GM12878 (cell line): ENCODE measurements around the gene LDHA. TPM values are rescaled to one million over a fixed set of nuclear protein-coding genes. Genes with fewer than 3 reads are reported as not detected.

Source experiments
- CBFB ChIP-seq: IDR thresholded peaks from 2 replicates; pipeline ENCODE4 v1.6.1; 2016; ENCODE audit warnings: antibody characterized with exemption, low read depth
- CBX5 ChIP-seq: sonication (generic); IDR thresholded peaks from 2 replicates; pipeline ENCODE4 v1.6.1; 2016; ENCODE audit warnings: low read depth, moderate library complexity, mild to moderate bottlenecking, inconsistent platforms
- CEBPB ChIP-seq, 2 experiments: fragments of 150-350 bp in 1 of 2; IDR thresholded peaks; 2 replicates each; pipeline ENCODE4 v1.6.1; 2012 to 2014; ENCODE audit warnings: low read depth in 2 of 2, low read length in 2 of 2, borderline replicate concordance in 1 of 2, inconsistent platforms in 1 of 2
- E2F4 ChIP-seq: IDR thresholded peaks from 2 replicates; pipeline ENCODE4 v1.6.1; 2012; ENCODE audit warnings: low read depth, low read length, improper control_type of control experiment
- ESRRA ChIP-seq: IDR thresholded peaks from 2 replicates; pipeline ENCODE4 v1.6.1; 2012; ENCODE audit warnings: mild to moderate bottlenecking, low read length, improper control_type of control experiment
- EZH2 ChIP-seq: IDR thresholded peaks from 2 replicates; pipeline ENCODE4 v1.6.1; 2012; ENCODE audit warnings: low read depth, mild to moderate bottlenecking, control low read depth, inconsistent platforms, low read length, borderline replicate concordance; ENCODE audit not compliant: control insufficient read depth
- HDGF ChIP-seq: fragments of 450-650 bp; IDR thresholded peaks from 2 replicates; pipeline ENCODE4 v1.6.1; 2016; ENCODE audit warnings: antibody characterized with exemption
- IKZF2 ChIP-seq, 2 experiments: fragments of 450-650 bp; IDR thresholded peaks; 2 replicates each; pipeline ENCODE4 v1.6.1; 2017; ENCODE audit warnings: mild to moderate bottlenecking in 2 of 2, moderate library complexity in 2 of 2
- IRF3 ChIP-seq: fragments of 450-650 bp; IDR thresholded peaks from 2 replicates; pipeline ENCODE4 v1.6.1; 2014; ENCODE audit warnings: mild to moderate bottlenecking
- NFYA ChIP-seq: IDR thresholded peaks from 2 replicates; pipeline ENCODE4 v1.6.1; 2011; ENCODE audit warnings: low read depth, mild to moderate bottlenecking, low read length, improper control_type of control experiment, borderline replicate concordance
- NFYB ChIP-seq: IDR thresholded peaks from 2 replicates; pipeline ENCODE4 v1.6.1; 2011; ENCODE audit warnings: low read depth, mild to moderate bottlenecking, low read length, improper control_type of control experiment, moderate library complexity; ENCODE audit not compliant: insufficient read depth
- NR2C1 ChIP-seq: fragments of 450-650 bp; IDR thresholded peaks from 2 replicates; pipeline ENCODE4 v1.6.1; 2017; ENCODE audit warnings: antibody characterized with exemption, mild to moderate bottlenecking, moderate library complexity
- RAD51 ChIP-seq: fragments of 450-650 bp; IDR thresholded peaks from 2 replicates; pipeline ENCODE4 v1.6.1; 2016; ENCODE audit warnings: moderate library complexity, mild to moderate bottlenecking, inconsistent platforms
- RELA ChIP-seq: fragments of 450-650 bp; IDR thresholded peaks from 2 replicates; pipeline ENCODE4 v1.8.0; 2014; ENCODE audit warnings: borderline replicate concordance; ENCODE audit not compliant: partially characterized antibody
- RUNX3 ChIP-seq: IDR thresholded peaks from 2 replicates; pipeline ENCODE4 v1.6.1; 2012; ENCODE audit warnings: low read length, inconsistent platforms
- ZBED1 ChIP-seq: IDR thresholded peaks from 2 replicates; pipeline ENCODE4 v1.6.1; 2016; ENCODE audit warnings: borderline replicate concordance
- ZNF207 ChIP-seq: fragments of 450-650 bp; IDR thresholded peaks from 2 replicates; pipeline ENCODE4 v1.6.1; 2014; ENCODE audit warnings: antibody characterized with exemption, mild to moderate bottlenecking, borderline replicate concordance
- polyA plus RNA-seq, 11 experiments: library from polyadenylated mRNA; depleted of rRNA in 4 of 11; unstranded in 6 of 11; stranded (reverse) in 5 of 11; fragments of >200 nt; fragmentation: Nextera tagmentation in 4 of 11; fragmentation: Illumina TruSeq in 1 of 11; extraction: Ambion mirVana in 4 of 11; extraction: Trizol in 1 of 11; gene quantifications; 1 replicate in 1 of 11; 2 replicates in 10 of 11; pipeline versions ENCODE4 v1.2.1 to v1.2.3, GENCODE V29; 2011 to 2016; ENCODE audit warnings: inconsistent platforms in 2 of 11, missing spikeins in 2 of 11, low read depth in 1 of 11
- total RNA-seq, 4 experiments: library from RNA; depleted of rRNA in 3 of 4; stranded (reverse); fragments of >200 nt in 3 of 4; fragmentation: Illumina TruSeq in 1 of 4; extraction: Trizol in 1 of 4; gene quantifications; 2 replicates each; pipeline versions ENCODE4 v1.2.1 to v1.2.3, GENCODE V29; 2013 to 2021
- TF ChIP-seq, protein P1 (sequence below): IDR thresholded peaks from 2 replicates; pipeline ENCODE4 v1.6.1; 2012; ENCODE audit warnings: improper control_type of control experiment, low read depth, low read length; ENCODE audit not compliant: insufficient replicate concordance
- TF ChIP-seq, protein P2 (sequence below): fragments of 450-650 bp; formaldehyde crosslinking; IDR thresholded peaks from 2 replicates; pipeline ENCODE4 v1.4.0; 2022; ENCODE audit warnings: mild to moderate bottlenecking, moderate library complexity

Gene LDHA
- total and polyA plus RNA-seq, 10 of the 15 experiments (the other 5 are each of a cell fraction or from before 2014, with no cell fraction given), result 773 to 2,300 (median 1,367) TPM

- TF ChIP-seq, protein P1, sequence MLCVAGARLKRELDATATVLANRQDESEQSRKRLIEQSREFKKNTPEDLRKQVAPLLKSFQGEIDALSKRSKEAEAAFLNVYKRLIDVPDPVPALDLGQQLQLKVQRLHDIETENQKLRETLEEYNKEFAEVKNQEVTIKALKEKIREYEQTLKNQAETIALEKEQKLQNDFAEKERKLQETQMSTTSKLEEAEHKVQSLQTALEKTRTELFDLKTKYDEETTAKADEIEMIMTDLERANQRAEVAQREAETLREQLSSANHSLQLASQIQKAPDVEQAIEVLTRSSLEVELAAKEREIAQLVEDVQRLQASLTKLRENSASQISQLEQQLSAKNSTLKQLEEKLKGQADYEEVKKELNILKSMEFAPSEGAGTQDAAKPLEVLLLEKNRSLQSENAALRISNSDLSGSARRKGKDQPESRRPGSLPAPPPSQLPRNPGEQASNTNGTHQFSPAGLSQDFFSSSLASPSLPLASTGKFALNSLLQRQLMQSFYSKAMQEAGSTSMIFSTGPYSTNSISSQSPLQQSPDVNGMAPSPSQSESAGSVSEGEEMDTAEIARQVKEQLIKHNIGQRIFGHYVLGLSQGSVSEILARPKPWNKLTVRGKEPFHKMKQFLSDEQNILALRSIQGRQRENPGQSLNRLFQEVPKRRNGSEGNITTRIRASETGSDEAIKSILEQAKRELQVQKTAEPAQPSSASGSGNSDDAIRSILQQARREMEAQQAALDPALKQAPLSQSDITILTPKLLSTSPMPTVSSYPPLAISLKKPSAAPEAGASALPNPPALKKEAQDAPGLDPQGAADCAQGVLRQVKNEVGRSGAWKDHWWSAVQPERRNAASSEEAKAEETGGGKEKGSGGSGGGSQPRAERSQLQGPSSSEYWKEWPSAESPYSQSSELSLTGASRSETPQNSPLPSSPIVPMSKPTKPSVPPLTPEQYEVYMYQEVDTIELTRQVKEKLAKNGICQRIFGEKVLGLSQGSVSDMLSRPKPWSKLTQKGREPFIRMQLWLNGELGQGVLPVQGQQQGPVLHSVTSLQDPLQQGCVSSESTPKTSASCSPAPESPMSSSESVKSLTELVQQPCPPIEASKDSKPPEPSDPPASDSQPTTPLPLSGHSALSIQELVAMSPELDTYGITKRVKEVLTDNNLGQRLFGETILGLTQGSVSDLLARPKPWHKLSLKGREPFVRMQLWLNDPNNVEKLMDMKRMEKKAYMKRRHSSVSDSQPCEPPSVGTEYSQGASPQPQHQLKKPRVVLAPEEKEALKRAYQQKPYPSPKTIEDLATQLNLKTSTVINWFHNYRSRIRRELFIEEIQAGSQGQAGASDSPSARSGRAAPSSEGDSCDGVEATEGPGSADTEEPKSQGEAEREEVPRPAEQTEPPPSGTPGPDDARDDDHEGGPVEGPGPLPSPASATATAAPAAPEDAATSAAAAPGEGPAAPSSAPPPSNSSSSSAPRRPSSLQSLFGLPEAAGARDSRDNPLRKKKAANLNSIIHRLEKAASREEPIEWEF, result no peak
- TF ChIP-seq CBFB, result no peak; the same call in 1 of the 2 replicates
- no peak for TF ChIP-seq RAD51
- no peak for TF ChIP-seq CEBPB (IDR thresholded peaks at IDR 0.05; ENCODE audit: borderline replicate concordance in 1 of 2, low read depth in 2 of 2, low read length in 2 of 2)
- TF ChIP-seq IKZF2 (IDR thresholded peaks at IDR 0.05), result no peak
- TF ChIP-seq ESRRA, result 0 out of 2 replicates have a peak, but pooled peaks have one; percentile 29
- TF ChIP-seq ZBED1, result peak; percentile 22; the same call in 1 of the 2 replicates
- no peak for TF ChIP-seq CBX5
- TF ChIP-seq, protein P2, sequence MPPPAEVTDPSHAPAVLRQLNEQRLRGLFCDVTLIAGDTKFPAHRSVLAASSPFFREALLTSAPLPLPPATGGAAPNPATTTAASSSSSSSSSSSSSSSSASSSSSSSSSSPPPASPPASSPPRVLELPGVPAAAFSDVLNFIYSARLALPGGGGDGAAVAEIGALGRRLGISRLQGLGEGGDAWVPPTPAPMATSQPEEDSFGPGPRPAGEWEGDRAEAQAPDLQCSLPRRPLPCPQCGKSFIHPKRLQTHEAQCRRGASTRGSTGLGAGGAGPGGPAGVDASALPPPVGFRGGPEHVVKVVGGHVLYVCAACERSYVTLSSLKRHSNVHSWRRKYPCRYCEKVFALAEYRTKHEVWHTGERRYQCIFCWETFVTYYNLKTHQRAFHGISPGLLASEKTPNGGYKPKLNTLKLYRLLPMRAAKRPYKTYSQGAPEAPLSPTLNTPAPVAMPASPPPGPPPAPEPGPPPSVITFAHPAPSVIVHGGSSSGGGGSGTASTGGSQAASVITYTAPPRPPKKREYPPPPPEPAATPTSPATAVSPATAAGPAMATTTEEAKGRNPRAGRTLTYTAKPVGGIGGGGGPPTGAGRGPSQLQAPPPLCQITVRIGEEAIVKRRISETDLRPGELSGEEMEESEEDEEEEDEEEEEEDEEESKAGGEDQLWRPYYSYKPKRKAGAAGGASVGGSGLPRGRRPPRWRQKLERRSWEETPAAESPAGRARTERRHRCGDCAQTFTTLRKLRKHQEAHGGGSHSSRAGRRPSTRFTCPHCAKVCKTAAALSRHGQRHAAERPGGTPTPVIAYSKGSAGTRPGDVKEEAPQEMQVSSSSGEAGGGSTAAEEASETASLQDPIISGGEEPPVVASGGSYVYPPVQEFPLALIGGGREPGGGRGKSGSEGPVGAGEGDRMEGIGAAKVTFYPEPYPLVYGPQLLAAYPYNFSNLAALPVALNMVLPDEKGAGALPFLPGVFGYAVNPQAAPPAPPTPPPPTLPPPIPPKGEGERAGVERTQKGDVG (CRISPR knock-in tag), result no peak
- no peak for TF ChIP-seq EZH2
- peak; percentile 40; the same call in 1 of the 2 replicates for TF ChIP-seq HDGF
- TF ChIP-seq NFYA, result no peak
- peak; percentile 18; the same call in 1 of the 2 replicates for TF ChIP-seq NFYB
- no peak for TF ChIP-seq NR2C1
- TF ChIP-seq ZNF207, result peak; percentile 20; the same call in 1 of the 2 replicates
- peak; percentile 38; the same call in 1 of the 2 replicates for TF ChIP-seq RUNX3
- TF ChIP-seq IRF3, result no peak
- TF ChIP-seq E2F4, result peak; percentile 53; the same call in 1 of the 2 replicates
- no peak for TF ChIP-seq RELA
These were observed 1.6 kb downstream of the LDHA start (continued) for GRCh38 chr11:18395735-18396504.
